ENCODE results near the gene KL.

The KL gene

GRCh38 chr13:33087790-33088189, 71.6 kb downstream of the KL start:
- DNase-seq = no peak

DNA sequence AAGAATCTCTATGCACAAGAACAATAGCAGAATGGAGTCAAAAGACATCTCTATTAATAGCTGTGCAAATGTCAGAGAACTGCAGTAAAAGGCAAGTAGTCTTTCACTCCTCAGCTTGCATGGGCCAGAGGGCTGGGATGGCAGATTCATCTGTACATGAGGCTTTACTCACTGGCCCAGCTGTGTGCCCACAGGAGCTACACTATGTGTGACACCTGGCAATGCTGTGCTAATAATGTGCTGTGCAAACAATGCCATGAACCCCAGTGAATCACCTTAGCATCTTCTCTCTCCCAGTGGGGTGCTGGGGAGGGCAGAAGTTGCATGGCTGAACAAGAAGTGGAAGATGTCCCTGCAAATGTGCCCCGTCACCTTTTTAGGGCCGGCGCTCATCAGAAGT, 73.1 kb downstream of the KL start:
- no peak for DNase-seq

DNA sequence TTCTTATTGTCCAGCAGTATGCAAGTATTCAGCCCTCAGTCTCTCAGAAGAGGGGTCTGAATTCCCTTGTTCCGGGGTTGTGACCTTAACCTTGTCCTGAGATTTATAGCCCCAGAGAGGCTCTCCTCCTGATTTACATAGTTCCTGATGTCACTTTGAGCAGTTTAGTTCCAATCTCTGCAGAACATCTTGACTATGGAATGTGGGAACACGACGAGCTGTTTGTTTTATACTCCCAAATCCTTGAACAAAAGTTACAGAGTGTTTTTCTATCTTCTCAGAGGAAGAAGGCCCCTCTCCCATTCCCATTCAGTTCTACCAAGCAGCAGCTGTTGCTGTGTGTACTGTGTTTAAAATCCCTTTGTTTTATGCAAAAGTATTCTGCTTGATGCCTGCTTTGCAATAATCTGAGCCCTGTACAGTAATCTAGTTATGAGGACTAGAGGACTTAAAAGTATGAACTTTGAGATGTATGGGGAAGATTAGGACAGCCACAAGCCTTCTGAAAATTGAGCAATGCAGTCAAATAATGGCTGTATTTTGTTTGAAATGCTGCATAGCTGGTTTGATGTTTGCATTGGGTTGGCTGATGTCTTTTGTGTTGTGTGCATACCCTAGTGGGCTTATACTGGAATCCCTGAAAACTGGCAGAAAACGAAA, 74.7 kb downstream of the KL start:
- DNase-seq = no peak

DNA sequence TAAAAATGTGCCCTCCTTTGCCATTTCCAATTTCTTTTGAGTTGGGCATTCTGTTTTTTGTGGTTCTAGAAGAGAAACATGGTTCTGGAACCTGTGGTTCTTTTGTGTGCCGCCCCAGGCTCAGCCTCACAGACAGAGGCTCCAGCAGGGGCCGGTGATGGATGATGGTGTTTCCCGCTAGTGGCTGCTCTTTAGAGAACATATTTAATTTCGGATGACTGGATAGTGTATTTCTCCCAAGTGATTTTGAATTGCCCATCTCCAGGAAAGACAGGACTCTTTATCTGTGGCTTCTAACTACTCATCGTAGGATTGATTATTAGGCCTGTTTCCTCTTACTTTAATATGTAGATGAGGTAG, 75.2 kb downstream of the KL start:
- DNase-seq = no peak

GRCh38 chr13:33092073-33092987, 76.1 kb downstream of the KL start:
- DNase-seq = no peak

DNA sequence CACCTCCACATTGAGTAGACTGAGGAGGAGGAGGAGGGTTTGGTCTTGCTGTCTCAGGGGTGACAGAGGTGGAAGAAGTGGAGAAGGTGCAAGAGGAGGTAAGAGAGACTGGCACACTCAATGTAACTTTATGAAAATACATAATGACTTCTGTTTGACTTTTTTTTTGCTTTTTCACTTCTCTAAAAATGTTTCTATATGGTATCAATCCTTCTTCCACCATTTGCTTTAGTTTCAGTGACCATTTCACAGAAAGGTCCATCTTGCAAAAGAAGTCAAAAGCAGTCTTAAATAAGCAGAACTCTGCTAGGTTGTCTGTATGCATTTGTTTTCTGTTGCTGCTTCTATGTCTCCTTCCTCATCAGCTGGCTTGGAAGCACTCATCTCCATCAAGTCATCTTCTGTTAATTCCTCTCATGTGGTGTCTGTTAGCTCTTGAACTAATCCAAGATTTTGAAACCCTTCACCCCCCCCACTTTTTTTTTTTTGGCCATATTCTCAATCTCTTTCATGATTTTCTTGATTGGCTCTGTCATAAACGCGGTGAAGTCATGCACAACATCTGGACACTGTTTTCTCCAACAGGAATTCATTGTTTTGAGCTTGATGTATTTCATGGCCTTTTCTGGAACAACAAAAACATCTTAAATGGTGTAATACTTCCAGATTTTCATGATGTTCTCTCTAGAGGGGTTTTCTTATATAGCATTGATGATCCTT, 80.8 kb downstream of the KL start:
- DNase-seq = no peak

GRCh38 chr13:33099860-33100259, 83.6 kb downstream of the KL start:
- no peak for DNase-seq

DNA sequence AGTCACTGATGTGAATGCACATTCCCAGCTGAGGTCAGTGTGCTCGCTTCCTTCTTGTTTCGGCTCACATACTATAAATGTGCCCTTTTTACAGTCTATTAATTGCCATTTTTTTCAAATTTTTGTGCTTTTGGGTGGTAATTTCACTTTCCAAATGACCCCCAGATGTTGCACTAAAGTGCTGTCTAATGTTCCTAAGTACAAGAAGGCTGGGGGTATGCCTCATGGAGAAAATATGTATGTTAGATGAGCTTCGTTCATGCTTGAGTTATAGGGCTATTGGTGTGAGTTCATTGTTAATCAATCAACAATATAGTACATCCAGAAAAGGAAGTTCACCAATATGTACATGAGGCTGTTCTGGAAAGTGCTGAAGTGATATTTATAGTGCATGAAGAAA, 84.7 kb downstream of the KL start:
- DNase-seq = no peak

- no peak for DNase-seq
Measured at GRCh38 chr13:33101835-33102234, 85.6 kb downstream of the KL start.

- no peak for DNase-seq
Measured at GRCh38 chr13:33103457-33103856, 87.2 kb downstream of the KL start.

GRCh38 chr13:33105387-33106005, 89.3 kb downstream of the KL start:
- no peak for DNase-seq

DNA sequence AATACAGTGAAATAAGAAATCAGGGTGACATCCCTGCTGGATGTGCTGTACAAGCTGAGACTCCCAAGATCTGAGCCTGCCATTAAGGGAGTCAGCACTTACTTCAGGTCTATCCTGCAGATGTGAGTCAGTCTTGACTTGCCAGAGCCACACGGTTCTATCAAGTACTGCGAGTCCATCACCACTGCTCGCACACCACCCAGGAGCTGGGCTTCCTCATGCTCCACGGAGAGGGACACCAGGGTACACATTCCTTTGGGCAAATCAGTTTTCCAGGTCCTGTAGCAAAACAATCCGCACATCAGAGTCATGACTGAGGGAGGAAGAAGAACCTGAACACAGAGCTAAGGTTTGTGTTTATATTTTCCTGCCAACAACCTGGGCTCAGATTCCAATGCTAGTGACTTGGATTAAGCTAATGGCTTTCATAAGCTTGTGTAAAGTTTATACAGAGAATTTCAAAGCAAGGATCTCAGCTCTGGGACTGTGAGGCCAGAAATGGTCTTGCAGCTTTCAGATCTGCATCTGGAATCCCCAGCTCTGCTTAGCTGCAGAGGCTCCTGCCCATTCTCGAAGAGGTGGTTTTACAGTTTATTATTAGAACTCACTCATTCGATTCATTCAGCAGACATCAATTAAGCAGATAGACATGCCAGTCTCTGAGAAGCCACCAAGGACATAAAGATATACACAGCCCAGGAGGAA, 90.6 kb downstream of the KL start:
- no peak for DNase-seq

DNA sequence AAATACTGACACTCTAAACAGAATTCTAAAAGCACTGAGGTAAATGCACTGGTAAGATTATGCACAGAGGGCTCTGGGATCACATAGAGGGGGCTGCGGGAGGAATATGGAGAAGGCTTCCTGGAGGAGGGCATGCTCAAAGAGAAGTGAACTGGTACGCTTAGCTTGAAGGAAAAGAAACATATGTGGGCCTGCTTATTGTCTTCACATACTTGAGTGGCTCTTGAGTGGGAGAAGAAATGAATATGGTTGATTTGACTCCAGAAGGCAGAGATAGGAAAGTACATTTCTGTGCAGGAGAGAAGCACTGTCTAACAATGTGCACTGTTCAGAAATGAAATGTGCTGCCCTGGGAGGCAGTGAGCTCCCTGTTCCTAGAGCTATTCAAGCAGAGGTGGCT, 91.1 kb downstream of the KL start:
- DNase-seq = no peak

GRCh38 chr13:33108620-33109019, 92.4 kb downstream of the KL start:
- DNase-seq = no peak

GRCh38 chr13:33109271-33109697, 93.1 kb downstream of the KL start:
- DNase-seq = no peak

- no peak for DNase-seq
Measured at GRCh38 chr13:33109801-33110200, 93.6 kb downstream of the KL start.

DNA sequence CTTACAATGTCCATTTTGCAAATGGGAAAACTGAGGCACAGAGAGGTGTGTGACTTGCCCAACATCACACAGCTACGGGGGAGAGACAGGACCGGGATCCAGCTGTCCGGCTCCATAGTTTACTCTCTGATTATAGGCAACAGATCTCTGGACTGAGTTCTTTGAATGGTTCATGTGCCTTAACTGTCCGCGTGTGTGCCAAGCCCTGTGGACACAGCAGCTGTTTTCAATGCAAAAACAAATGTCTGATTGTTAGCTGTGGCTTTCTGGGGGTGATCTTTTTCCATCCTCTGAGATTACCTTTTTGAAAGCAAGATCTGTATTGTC, 94.1 kb downstream of the KL start:
- DNase-seq = no peak

- no peak for DNase-seq
Measured at GRCh38 chr13:33110713-33111413, 94.6 kb downstream of the KL start.

DNA sequence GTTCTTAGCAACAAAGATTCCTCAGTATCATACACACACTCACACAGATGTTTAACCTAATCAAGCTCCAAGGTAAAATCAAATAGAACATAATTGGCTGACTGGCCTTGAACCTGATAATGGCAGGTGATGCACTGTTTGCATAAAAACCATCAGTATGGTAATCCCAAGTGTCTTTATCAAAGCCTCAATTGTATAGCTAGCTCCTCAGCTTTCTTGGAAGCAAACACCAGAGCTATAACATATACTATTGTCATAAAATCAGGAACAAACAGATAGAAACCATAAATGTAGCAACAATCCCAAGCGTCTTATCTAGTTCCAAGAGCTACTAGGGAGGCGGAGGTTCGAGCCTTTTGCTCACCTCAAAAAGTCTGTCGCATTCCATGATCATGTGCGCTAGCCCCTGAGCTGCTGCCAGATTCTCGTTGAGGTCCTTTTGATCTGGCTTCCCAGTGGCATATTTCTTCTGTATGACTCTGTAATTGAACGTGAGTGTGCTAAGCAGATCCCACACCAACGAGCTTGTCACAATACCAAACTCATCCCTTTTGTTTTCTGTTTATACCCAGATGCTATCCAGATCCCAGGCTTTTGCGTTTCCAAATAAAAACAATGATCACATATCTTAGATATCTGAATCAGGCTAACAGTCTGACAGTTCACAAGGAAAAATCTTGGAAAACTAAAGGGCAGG, 95.3 kb downstream of the KL start:
- DNase-seq = no peak

GRCh38 chr13:33112766-33113165, 96.5 kb downstream of the KL start:
- DNase-seq = no peak

- DNase-seq = no peak
Measured at GRCh38 chr13:33114146-33114545, 97.9 kb downstream of the KL start.

GRCh38 chr13:33115274-33115673, 99.1 kb downstream of the KL start:
- no peak for DNase-seq
